Measurements from ENCODE around the gene OR10T2.

The OR10T2 gene

DNA sequence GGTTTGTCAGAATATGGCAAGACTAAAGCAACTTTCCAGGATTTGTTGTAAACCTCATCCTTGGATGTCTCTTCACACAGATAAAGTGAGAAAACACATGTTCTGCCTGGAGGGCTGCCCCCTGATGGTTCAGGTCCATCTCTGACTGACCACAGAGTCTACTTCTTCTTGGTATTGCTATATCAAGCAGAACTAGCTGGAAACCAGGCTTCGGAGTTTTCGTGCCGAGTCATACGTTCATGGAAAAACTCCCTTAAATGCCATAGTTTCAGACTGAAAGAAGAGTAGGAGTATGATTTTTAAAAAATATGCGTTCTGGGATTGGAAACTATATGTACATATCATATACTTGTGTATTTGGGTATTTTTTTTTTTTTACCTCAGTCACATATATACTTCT is 5.8 kb downstream of the OR10T2 start:
- no CpG with 5 or more reads among the region's 5 CpGs for WGBS, 2 donors (ENCODE audit: extremely low coverage in 2 of 2, insufficient read length in 2 of 2, insufficient replicate concordance in 1 of 2)
- Histone ChIP-seq H3K27me3 (ENCODE audit: control insufficient read depth in 3 of 3, insufficient read depth in 3 of 3, low read depth in 1 of 3, low read length in 3 of 3) (no peaks in the 10 kb centered on the region), H2BK120ac (ENCODE audit: low read depth, low read length) (no peak overlapping the region), H3K4me3 (ENCODE audit: low read length in 2 of 2) (no peak overlapping the region), H3K14ac (ENCODE audit: low read length) (no peak overlapping the region), H2BK5ac (ENCODE audit: low read length) (no peak overlapping the region), H3K9ac (ENCODE audit: low read depth, low read length, poor library complexity) (no peak overlapping the region), H3K4ac (ENCODE audit: low read length) (no peak overlapping the region), H4K91ac (ENCODE audit: low read depth, low read length, poor library complexity) (no peak overlapping the region), H4K8ac (ENCODE audit: low read depth, low read length) (no peak overlapping the region), H3K4me1 (ENCODE audit: control insufficient read depth in 2 of 2, insufficient read depth in 1 of 2, low read depth in 1 of 2, low read length in 2 of 2) (no peaks in the 10 kb centered on the region), H3K18ac (ENCODE audit: low read length) (no peak overlapping the region), H3K36me3 (replicated peaks in 1 of 2; ENCODE audit: control insufficient read depth in 2 of 2, insufficient read depth in 2 of 2, low read length in 2 of 2) (no peaks in the 10 kb centered on the region), H2BK12ac (ENCODE audit: low read length) (no peak overlapping the region), H3K79me1 (ENCODE audit: low read depth, low read length) (no peaks in the 10 kb centered on the region), H2AK5ac (ENCODE audit: low read depth, low read length) (no peak overlapping the region), H3K4me2 (ENCODE audit: insufficient read depth, low read length, poor library complexity, severe bottlenecking) (no peak overlapping the region), H2AFZ (ENCODE audit: low read length) (no peak overlapping the region), H3K27ac (replicated peaks; ENCODE audit: low read length) (no peak overlapping the region), H3K23ac (ENCODE audit: low read depth, low read length, poor library complexity) (no peak overlapping the region), H2BK15ac (ENCODE audit: low read length) (no peak overlapping the region), H3K9me3 (replicated peaks in 1 of 2; ENCODE audit: control insufficient read depth in 2 of 2, insufficient read depth in 1 of 2, low read depth in 1 of 2, low read length in 2 of 2) (no peaks in the 10 kb centered on the region)
- DNase-seq (ENCODE audit: low spot score) = no peak

DNA sequence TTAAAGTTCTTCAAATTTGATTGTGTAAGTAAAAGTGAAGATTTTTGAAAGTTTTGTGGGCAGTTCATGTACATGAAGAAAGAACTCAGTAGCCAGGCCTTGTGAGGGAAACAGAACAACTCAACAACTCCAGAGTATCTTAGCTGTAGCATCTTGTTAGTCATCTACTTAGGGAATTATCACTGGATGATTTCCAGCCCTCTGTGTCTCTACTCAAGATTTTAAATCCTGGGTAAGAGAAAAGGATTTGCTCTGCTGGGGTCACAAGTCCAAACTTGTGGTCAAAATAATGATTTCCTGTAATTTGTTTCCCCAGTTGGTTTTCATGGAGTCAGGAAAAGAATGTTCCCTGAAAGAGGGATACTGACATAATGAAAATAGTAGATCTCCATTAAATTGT is 8.2 kb downstream of the OR10T2 start:
- Histone ChIP-seq H3K9ac (ENCODE audit: low read depth, low read length, poor library complexity) (no peak overlapping the region), H2BK12ac (ENCODE audit: low read length) (no peak overlapping the region), H2AK5ac (ENCODE audit: low read depth, low read length) (no peak overlapping the region), H4K8ac (ENCODE audit: low read depth, low read length) (no peak overlapping the region), H3K4me3 (ENCODE audit: low read length in 2 of 2) (no peak overlapping the region), H2BK15ac (ENCODE audit: low read length) (no peak overlapping the region), H3K4me1 (ENCODE audit: control insufficient read depth in 2 of 2, insufficient read depth in 1 of 2, low read depth in 1 of 2, low read length in 2 of 2) (no peaks in the 10 kb centered on the region), H2AFZ (ENCODE audit: low read length) (no peak overlapping the region), H3K14ac (ENCODE audit: low read length) (no peak overlapping the region), H3K36me3 (replicated peaks in 1 of 2; ENCODE audit: control insufficient read depth in 2 of 2, insufficient read depth in 2 of 2, low read length in 2 of 2) (no peaks in the 10 kb centered on the region), H2BK120ac (ENCODE audit: low read depth, low read length) (no peak overlapping the region), H3K27ac (replicated peaks; ENCODE audit: low read length) (no peak overlapping the region), H3K23ac (ENCODE audit: low read depth, low read length, poor library complexity) (no peak overlapping the region), H3K9me3 (replicated peaks in 1 of 2; ENCODE audit: control insufficient read depth in 2 of 2, insufficient read depth in 1 of 2, low read depth in 1 of 2, low read length in 2 of 2) (no peaks in the 10 kb centered on the region), H3K18ac (ENCODE audit: low read length) (no peak overlapping the region), H3K27me3 (ENCODE audit: control insufficient read depth in 3 of 3, insufficient read depth in 3 of 3, low read depth in 1 of 3, low read length in 3 of 3) (no peaks in the 10 kb centered on the region), H2BK5ac (ENCODE audit: low read length) (no peak overlapping the region), H4K91ac (ENCODE audit: low read depth, low read length, poor library complexity) (no peak overlapping the region), H3K4me2 (ENCODE audit: insufficient read depth, low read length, poor library complexity, severe bottlenecking) (no peak overlapping the region), H3K4ac (ENCODE audit: low read length) (no peak overlapping the region), H3K79me1 (ENCODE audit: low read depth, low read length) (no peaks in the 10 kb centered on the region)
- no peak for DNase-seq (ENCODE audit: low spot score)

DNA sequence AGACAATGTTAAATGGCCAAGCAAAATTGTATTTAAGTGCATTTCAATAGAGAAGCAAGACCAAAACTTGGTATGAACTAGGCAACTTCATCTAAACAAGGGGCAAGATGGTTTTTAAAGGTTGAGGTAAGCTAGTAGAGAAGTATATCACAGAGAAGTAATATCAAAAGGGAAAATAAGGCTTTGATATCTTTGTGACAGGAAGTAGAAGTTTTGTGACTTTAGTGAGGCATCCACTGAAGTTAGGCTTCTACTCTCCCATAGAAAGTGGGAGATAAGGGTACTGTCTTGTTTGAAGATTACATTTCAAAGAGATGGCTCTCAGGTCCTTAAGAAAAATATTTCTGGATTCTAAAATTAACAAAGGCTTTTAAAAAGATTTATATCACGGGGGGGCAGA is 8.9 kb downstream of the OR10T2 start:
- H2BK5ac ChIP-seq (ENCODE audit: low read length) = no peak overlapping the region
- H4K8ac ChIP-seq (ENCODE audit: low read depth, low read length) = no peak overlapping the region
- no peak for DNase-seq (ENCODE audit: low spot score)
- H2AFZ ChIP-seq (ENCODE audit: low read length) = no peak overlapping the region
- H2AK5ac ChIP-seq (ENCODE audit: low read depth, low read length) = no peak overlapping the region
- no peak overlapping the region for H3K23ac ChIP-seq (ENCODE audit: low read depth, low read length, poor library complexity)
- no peaks in the 10 kb centered on the region for H3K79me1 ChIP-seq (ENCODE audit: low read depth, low read length)
- no peak overlapping the region for H3K4me3 ChIP-seq (ENCODE audit: low read length in 2 of 2)
- no peaks in the 10 kb centered on the region for H3K27me3 ChIP-seq (ENCODE audit: control insufficient read depth in 3 of 3, insufficient read depth in 3 of 3, low read depth in 1 of 3, low read length in 3 of 3)
- H3K9ac ChIP-seq (ENCODE audit: low read depth, low read length, poor library complexity) = no peak overlapping the region
- H3K4me1 ChIP-seq (ENCODE audit: control insufficient read depth in 2 of 2, insufficient read depth in 1 of 2, low read depth in 1 of 2, low read length in 2 of 2) = no peaks in the 10 kb centered on the region
- no peak overlapping the region for H3K27ac ChIP-seq (replicated peaks; ENCODE audit: low read length)
- H3K18ac ChIP-seq (ENCODE audit: low read length) = no peak overlapping the region
- H2BK120ac ChIP-seq (ENCODE audit: low read depth, low read length) = no peak overlapping the region
- H3K4ac ChIP-seq (ENCODE audit: low read length) = no peak overlapping the region
- H3K4me2 ChIP-seq (ENCODE audit: insufficient read depth, low read length, poor library complexity, severe bottlenecking) = no peak overlapping the region
- no peak overlapping the region for H2BK15ac ChIP-seq (ENCODE audit: low read length)
- WGBS, 2 donors (ENCODE audit: extremely low coverage in 2 of 2, insufficient read length in 2 of 2, insufficient replicate concordance in 1 of 2) = no CpG with 5 or more reads among the region's 1 CpG
- no peaks in the 10 kb centered on the region for H3K9me3 ChIP-seq (replicated peaks in 1 of 2; ENCODE audit: control insufficient read depth in 2 of 2, insufficient read depth in 1 of 2, low read depth in 1 of 2, low read length in 2 of 2)
- no peak overlapping the region for H2BK12ac ChIP-seq (ENCODE audit: low read length)
- no peaks in the 10 kb centered on the region for H3K36me3 ChIP-seq (replicated peaks in 1 of 2; ENCODE audit: control insufficient read depth in 2 of 2, insufficient read depth in 2 of 2, low read length in 2 of 2)
- H3K14ac ChIP-seq (ENCODE audit: low read length) = no peak overlapping the region
- H4K91ac ChIP-seq (ENCODE audit: low read depth, low read length, poor library complexity) = no peak overlapping the region

DNA sequence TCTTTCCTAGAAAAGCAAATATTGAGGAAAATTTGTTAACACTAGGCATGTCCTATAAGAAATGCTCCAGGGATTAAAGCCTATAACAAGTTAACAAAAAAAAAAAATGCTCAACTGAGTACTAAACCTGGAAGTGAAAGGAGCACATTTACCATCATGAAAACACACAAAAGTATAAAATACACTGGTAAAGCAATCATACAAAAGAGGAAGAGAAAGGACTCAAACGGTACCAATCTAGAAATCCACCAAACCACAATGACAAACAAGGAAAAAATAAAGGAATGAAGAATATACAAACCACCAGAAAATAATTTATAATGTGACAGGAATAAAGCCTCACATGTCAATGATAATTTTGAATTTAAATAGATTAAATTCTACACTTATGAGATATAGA is 24.4 kb downstream of the OR10T2 start:
- H2BK15ac ChIP-seq (ENCODE audit: low read length) = no peak overlapping the region
- no peak overlapping the region for H3K14ac ChIP-seq (ENCODE audit: low read length)
- no peak overlapping the region for H3K4ac ChIP-seq (ENCODE audit: low read length)
- H3K4me2 ChIP-seq (ENCODE audit: insufficient read depth, low read length, poor library complexity, severe bottlenecking) = no peak overlapping the region
- H3K9me3 ChIP-seq (replicated peaks in 1 of 2; ENCODE audit: control insufficient read depth in 2 of 2, insufficient read depth in 1 of 2, low read depth in 1 of 2, low read length in 2 of 2) = peaks cover 0 to 4% of the 10 kb centered on the region in 2 donors
- no peaks in the 10 kb centered on the region for H3K36me3 ChIP-seq (replicated peaks in 1 of 2; ENCODE audit: control insufficient read depth in 2 of 2, insufficient read depth in 2 of 2, low read length in 2 of 2)
- no peak overlapping the region for H2BK5ac ChIP-seq (ENCODE audit: low read length)
- no peak overlapping the region for H3K23ac ChIP-seq (ENCODE audit: low read depth, low read length, poor library complexity)
- no peaks in the 10 kb centered on the region for H3K4me1 ChIP-seq (ENCODE audit: control insufficient read depth in 2 of 2, insufficient read depth in 1 of 2, low read depth in 1 of 2, low read length in 2 of 2)
- H3K4me3 ChIP-seq (ENCODE audit: low read length in 2 of 2) = no peak overlapping the region
- H3K9ac ChIP-seq (ENCODE audit: low read depth, low read length, poor library complexity) = no peak overlapping the region
- H4K8ac ChIP-seq (ENCODE audit: low read depth, low read length) = no peak overlapping the region
- no peaks in the 10 kb centered on the region for H3K27me3 ChIP-seq (ENCODE audit: control insufficient read depth in 3 of 3, insufficient read depth in 3 of 3, low read depth in 1 of 3, low read length in 3 of 3)
- no CpG with 5 or more reads among the region's 1 CpG for WGBS, 2 donors (ENCODE audit: extremely low coverage in 2 of 2, insufficient read length in 2 of 2, insufficient replicate concordance in 1 of 2)
- H2BK120ac ChIP-seq (ENCODE audit: low read depth, low read length) = no peak overlapping the region
- no peak overlapping the region for H3K18ac ChIP-seq (ENCODE audit: low read length)
- no peak for DNase-seq (ENCODE audit: low spot score)
- H2AFZ ChIP-seq (ENCODE audit: low read length) = no peak overlapping the region
- H4K91ac ChIP-seq (ENCODE audit: low read depth, low read length, poor library complexity) = no peak overlapping the region
- no peak overlapping the region for H2BK12ac ChIP-seq (ENCODE audit: low read length)
- no peak overlapping the region for H3K27ac ChIP-seq (replicated peaks; ENCODE audit: low read length)
- H3K79me1 ChIP-seq (ENCODE audit: low read depth, low read length) = no peaks in the 10 kb centered on the region
- no peak overlapping the region for H2AK5ac ChIP-seq (ENCODE audit: low read depth, low read length)

Data from neuronal stem cell (in vitro differentiated cells).